Measurements from ENCODE around the gene ANXA6. TPM values are rescaled to one million over a fixed set of nuclear protein-coding genes. Genes with fewer than 3 reads are reported as not detected.
A peak's percentile ranks its signal among the peaks of the same experiment; 100 is the strongest.

Gene ANXA6
- total RNA-seq, 1 experiment from 2014 or later: 51.9 TPM

GRCh38 chr5:151174612-151175101 lies 17.1 kb upstream of the ANXA6 start:
- H3K27ac Mint-ChIP-seq (ENCODE audit: unreplicated experiment): no peak overlapping the region
- no peaks in the 10 kb centered on the region for H3K27me3 ChIP-seq (replicated peaks; ENCODE audit: control insufficient read depth, insufficient read depth, low read length)
- ChIA-PET POLR2A (no interaction called here), CTCF (no interaction called here)
- intact Hi-C loops (cut with micrococcal nuclease; ENCODE audit: unreplicated experiment): no loop called here
- no peak overlapping the region for H3K4me3 Mint-ChIP-seq (ENCODE audit: unreplicated experiment)
- TF ChIP-seq CTCF (IDR thresholded peaks at IDR 0.05; ENCODE audit: insufficient read depth in 1 of 2, low read depth in 1 of 2, low read length in 1 of 2, severe bottlenecking in 1 of 2, unreplicated experiment in 1 of 2): no peak
- no TSS peak for BruUV-seq (replicated peaks)
- H3K4me1 Mint-ChIP-seq (ENCODE audit: low read depth, unreplicated experiment): no peaks in the 10 kb centered on the region
- no peaks in the 10 kb centered on the region for H3K36me3 ChIP-seq (ENCODE audit: control insufficient read depth, insufficient read depth, low read length)
- no peak overlapping the region for H3K4me3 ChIP-seq (ENCODE audit: low read depth, low read length)
- no peaks in the 10 kb centered on the region for H3K9me3 Mint-ChIP-seq (ENCODE audit: unreplicated experiment)
- H3K9me3 ChIP-seq: no peaks in the 10 kb centered on the region
- peak in 1 of 2 experiments; percentile 24 for DNase-seq
- H3K4me1 ChIP-seq: no peaks in the 10 kb centered on the region
- H3K36me3 Mint-ChIP-seq (ENCODE audit: insufficient read depth, unreplicated experiment): no peaks in the 10 kb centered on the region
- H3K27me3 Mint-ChIP-seq (ENCODE audit: insufficient read depth, unreplicated experiment): no peaks in the 10 kb centered on the region

DNA sequence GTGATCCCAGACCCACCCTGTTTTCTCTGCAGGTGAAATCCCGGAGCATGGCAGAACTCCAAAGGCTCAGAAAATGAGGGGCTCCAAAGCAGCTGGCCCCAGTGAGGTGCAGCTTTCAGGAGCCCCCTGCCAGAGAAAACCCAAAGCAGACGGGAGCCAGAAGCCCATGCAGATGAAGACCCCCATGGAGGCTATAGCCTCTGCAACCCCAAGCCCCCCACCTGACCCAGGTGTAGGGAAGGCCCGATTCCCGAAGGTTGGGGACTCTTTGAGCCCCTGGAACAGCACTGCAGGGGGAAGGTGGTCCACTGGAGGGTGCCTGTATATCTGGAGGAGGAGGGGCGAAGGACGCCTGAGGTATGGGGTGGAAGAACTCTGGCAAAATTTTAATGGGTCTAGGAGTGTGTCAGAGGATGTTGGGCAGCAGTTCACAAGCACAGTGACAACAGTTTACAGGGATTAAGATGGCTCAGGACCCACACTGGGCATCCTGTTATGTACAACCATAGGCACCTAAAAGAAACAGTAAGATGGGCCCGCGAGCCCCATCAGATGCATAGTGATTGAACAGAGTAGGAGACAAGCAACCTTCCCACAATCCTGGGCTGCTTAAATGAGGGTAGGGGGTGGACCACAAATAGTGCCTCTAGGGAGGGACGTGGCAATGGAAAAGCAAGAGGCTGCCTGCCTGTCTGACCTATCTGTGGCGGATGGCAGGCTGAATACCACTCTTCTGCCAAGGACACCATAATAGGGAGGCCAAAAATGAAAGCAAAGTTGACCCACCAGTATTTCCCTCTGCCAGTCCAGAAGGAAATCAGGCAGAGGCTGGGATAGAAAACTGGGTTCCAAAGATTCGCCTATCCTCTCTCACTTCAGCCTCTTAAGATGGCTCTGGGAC lies 16.4 kb upstream of the ANXA6 start:
- Histone ChIP-seq H3K4me3 (ENCODE audit: low read depth, low read length) (no peak overlapping the region), H3K36me3 (ENCODE audit: control insufficient read depth, insufficient read depth, low read length) (no peaks in the 10 kb centered on the region), H3K9me3 (no peaks in the 10 kb centered on the region), H3K27me3 (replicated peaks; ENCODE audit: control insufficient read depth, insufficient read depth, low read length) (no peaks in the 10 kb centered on the region), H3K4me1 (no peaks in the 10 kb centered on the region)
- H3K27me3 Mint-ChIP-seq (ENCODE audit: insufficient read depth, unreplicated experiment): no peaks in the 10 kb centered on the region
- H3K27ac Mint-ChIP-seq (ENCODE audit: unreplicated experiment): no peak overlapping the region
- H3K36me3 Mint-ChIP-seq (ENCODE audit: insufficient read depth, unreplicated experiment): no peaks in the 10 kb centered on the region
- DNase-seq: peak in 1 of 2 experiments; percentile 18
- H3K4me3 Mint-ChIP-seq (ENCODE audit: unreplicated experiment): no peak overlapping the region
- H3K9me3 Mint-ChIP-seq (ENCODE audit: unreplicated experiment): no peaks in the 10 kb centered on the region
- ChIA-PET CTCF (no interaction called here), POLR2A (no interaction called here)
- TF ChIP-seq CTCF (IDR thresholded peaks at IDR 0.05; ENCODE audit: insufficient read depth in 1 of 2, low read depth in 1 of 2, low read length in 1 of 2, severe bottlenecking in 1 of 2, unreplicated experiment in 1 of 2): no peak
- no TSS peak for BruUV-seq (replicated peaks)
- H3K4me1 Mint-ChIP-seq (ENCODE audit: low read depth, unreplicated experiment): no peaks in the 10 kb centered on the region
- intact Hi-C loops (cut with micrococcal nuclease; ENCODE audit: unreplicated experiment): no loop called here

- Mint-ChIP-seq H3K36me3 (ENCODE audit: insufficient read depth, unreplicated experiment) (no peaks in the 10 kb centered on the region), H3K9me3 (ENCODE audit: unreplicated experiment) (no peaks in the 10 kb centered on the region), H3K27me3 (ENCODE audit: insufficient read depth, unreplicated experiment) (no peaks in the 10 kb centered on the region), H3K4me3 (ENCODE audit: unreplicated experiment) (no peak overlapping the region), H3K27ac (ENCODE audit: unreplicated experiment) (no peak overlapping the region), H3K4me1 (ENCODE audit: low read depth, unreplicated experiment) (no peaks in the 10 kb centered on the region)
- POLR2A ChIA-PET: no interaction called here
- Histone ChIP-seq H3K4me1 (no peaks in the 10 kb centered on the region), H3K4me3 (ENCODE audit: low read depth, low read length) (no peak overlapping the region), H3K9me3 (no peaks in the 10 kb centered on the region), H3K27me3 (replicated peaks; ENCODE audit: control insufficient read depth, insufficient read depth, low read length) (no peaks in the 10 kb centered on the region), H3K36me3 (ENCODE audit: control insufficient read depth, insufficient read depth, low read length) (no peaks in the 10 kb centered on the region)
- no peak for DNase-seq
- TF ChIP-seq CTCF (IDR thresholded peaks at IDR 0.05; ENCODE audit: insufficient read depth in 1 of 2, low read depth in 1 of 2, low read length in 1 of 2, severe bottlenecking in 1 of 2, unreplicated experiment in 1 of 2): no peak
- CTCF ChIA-PET: interaction anchor here (0.7 to 0.8 kb wide), 2 partner anchors 30 to 131 kb away, joined by 3 to 4 read pairs; no protein-coding TSS in a partner anchor
- intact Hi-C loops (cut with micrococcal nuclease; ENCODE audit: unreplicated experiment): no loop called here
- no TSS peak for BruUV-seq (replicated peaks)
Observed at GRCh38 chr5:151171529-151171928, 13.9 kb upstream of the ANXA6 start.
